Hepatocyte (in vitro differentiated cells): ENCODE measurements around the gene SCO1.

Experiments
- EZH2 ChIP-seq: fragments of 200-600 bp; sonication (generic); IDR thresholded peaks from 2 replicates; pipeline ENCODE4 v1.6.1; 2016; ENCODE audit warnings: antibody characterized with exemption, mild to moderate bottlenecking, borderline replicate concordance
- TF ChIP-seq, protein P1 (sequence below): fragments of 200-600 bp; sonication (generic); IDR thresholded peaks from 2 replicates; pipeline ENCODE4 v1.5.1; 2016; ENCODE audit warnings: antibody characterized with exemption, mild to moderate bottlenecking; ENCODE audit not compliant: poor library complexity

DNA sequence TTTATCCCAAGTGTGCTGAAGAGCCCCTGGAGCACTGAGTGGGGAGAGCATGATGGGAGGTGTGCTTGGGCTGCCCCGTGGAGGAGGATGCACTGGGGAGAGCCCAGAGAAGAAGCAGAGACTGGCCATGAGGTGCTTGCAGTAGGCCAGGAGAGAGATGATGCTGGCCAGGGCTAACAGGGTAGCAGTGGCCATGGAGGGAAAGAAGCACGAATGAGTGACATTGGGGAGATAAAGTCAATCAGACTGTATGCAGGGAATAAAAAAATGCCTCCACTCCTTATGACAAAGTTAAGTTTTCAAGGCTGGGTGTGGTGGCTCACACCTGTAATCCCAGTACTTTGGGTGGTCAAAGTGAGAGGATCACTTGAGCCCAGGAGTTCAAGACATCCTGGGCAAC, 37.9 kb upstream of the SCO1 start:
- TF ChIP-seq, protein P1, sequence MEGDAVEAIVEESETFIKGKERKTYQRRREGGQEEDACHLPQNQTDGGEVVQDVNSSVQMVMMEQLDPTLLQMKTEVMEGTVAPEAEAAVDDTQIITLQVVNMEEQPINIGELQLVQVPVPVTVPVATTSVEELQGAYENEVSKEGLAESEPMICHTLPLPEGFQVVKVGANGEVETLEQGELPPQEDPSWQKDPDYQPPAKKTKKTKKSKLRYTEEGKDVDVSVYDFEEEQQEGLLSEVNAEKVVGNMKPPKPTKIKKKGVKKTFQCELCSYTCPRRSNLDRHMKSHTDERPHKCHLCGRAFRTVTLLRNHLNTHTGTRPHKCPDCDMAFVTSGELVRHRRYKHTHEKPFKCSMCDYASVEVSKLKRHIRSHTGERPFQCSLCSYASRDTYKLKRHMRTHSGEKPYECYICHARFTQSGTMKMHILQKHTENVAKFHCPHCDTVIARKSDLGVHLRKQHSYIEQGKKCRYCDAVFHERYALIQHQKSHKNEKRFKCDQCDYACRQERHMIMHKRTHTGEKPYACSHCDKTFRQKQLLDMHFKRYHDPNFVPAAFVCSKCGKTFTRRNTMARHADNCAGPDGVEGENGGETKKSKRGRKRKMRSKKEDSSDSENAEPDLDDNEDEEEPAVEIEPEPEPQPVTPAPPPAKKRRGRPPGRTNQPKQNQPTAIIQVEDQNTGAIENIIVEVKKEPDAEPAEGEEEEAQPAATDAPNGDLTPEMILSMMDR, result no peak
- no peak for TF ChIP-seq EZH2
